HG02981 (cell line): ENCODE data around the gene PLCL1.

Experiments used
- ATAC-seq: cut with Tn5 transposase; IDR thresholded peaks from one replicate; pipeline ENCODE4 v1.9.1; 2021; ENCODE audit warnings: mild to moderate bottlenecking, moderate library complexity; ENCODE audit not compliant: unreplicated experiment

PLCL1 gene

DNA sequence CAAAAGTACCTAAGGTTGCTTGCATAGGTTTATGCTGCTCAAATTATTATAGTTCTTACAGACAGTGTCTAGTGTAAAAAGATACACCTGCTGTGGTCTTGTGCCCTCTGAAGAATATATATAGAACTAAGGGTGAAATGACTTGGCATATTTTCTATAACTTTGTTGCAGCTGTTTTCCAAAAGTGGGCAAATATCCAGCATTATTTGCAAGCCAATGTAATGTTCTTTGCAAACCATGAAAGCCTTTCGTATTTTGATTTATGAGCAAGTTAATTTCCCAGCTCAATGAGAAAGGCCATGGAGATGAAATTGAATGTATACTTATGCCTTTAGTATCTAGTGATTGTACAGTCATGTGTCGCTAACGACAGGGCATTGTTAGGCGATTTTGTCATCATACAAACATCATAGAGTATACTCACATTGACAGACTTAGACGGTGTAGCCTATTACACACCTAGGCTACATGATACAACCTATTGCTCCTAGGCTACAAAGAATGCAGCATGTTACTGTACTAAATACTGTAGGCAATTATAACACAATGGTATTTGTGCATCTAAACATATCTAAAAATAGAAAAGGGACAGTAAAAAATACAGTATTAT is 116.3 kb downstream of the PLCL1 start:
- ATAC-seq = no peak

DNA sequence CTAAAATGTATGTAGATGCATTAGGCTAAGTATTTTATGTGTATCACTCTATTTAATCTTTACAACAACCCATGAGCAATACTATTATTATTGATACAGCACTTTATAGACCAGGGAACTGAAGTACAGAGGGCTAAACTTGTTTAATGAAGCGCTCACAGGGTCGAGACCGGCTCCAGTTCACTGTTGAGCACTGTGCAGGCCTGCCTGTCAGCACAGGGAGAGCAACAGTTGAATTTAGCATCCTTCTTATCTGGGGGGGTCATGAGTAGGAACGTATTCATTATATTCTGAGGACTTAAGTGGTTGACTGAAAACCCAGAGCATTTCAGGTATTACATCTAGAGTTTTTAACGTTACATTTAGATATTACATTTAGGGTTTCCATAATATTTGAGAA is 120.1 kb downstream of the PLCL1 start:
- no peak for ATAC-seq

DNA sequence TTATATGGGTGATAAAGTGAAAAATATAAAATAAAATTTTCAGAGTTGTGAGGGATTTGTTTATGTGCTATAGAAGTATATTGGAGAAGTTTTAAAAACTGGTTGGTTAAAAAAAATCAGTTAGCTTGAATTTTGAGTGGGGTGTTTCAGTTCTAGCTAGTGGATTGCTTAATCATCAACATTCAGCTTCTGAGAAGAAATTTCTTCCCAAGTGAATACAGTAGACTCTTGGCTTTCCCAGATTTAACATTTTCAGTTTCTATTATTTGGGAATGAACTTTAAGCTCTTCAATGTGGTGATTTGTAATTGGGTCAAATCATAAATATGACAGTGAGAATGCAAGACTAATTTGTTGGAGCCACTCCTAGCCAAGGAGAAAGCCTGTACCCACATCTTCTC is 120.8 kb downstream of the PLCL1 start:
- ATAC-seq = no peak

DNA sequence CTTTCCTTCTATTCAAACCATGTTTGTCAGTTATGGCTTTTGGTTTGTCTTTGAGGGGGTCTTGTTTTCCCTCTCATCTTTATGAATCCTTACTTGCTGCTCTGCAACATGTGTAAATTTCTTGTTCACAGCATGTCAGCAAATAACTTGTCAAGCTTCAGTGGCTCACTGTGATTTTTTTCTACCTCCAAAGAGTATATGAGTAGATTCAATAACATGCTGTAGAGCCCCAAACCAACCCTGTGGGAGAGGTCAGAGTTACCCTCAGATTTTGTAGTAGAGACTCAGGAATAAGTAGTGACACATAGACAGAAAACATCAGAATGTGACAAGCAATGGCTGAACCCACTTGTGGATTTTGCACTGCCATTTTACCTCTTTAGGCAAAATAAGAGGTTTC is 121.6 kb downstream of the PLCL1 start:
- no peak for ATAC-seq

DNA sequence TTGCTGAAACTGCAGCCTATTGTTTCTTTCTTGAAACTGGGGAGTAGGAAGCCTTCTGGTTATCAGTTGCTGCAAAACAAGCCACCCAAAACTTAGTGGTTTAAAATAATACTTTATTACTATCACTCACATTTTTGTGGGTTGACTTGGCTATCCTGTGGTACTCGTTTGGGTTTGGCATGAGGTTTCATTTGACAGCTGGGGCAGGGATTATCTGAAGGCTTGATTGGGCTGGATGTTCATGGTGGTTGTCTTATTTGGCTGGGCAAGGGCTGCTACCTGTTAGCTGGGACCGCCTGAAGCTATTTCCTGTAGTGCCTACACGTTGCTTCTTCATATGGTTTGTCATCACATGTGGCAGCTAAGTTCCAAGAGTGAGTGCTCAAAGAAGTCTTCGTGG is 122.3 kb downstream of the PLCL1 start:
- no peak for ATAC-seq

DNA sequence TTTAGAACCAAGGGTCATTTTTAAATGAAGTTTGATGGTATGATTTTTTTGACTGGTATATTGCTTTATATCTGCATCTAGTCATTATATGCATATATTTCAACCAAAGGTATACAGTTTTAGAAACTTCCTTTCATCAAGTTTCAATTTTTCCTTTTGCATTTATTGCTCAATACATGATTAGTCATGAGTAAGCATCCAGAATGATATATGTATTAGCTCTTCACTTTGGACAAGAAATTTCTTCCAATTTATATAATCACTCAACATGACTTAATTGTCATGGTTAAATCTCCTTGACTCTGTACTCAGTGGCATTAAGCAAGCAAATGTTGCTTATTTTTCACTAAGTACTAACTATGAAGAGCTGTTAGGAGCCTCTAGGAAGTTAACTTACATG is 123.6 kb downstream of the PLCL1 start:
- no peak for ATAC-seq

DNA sequence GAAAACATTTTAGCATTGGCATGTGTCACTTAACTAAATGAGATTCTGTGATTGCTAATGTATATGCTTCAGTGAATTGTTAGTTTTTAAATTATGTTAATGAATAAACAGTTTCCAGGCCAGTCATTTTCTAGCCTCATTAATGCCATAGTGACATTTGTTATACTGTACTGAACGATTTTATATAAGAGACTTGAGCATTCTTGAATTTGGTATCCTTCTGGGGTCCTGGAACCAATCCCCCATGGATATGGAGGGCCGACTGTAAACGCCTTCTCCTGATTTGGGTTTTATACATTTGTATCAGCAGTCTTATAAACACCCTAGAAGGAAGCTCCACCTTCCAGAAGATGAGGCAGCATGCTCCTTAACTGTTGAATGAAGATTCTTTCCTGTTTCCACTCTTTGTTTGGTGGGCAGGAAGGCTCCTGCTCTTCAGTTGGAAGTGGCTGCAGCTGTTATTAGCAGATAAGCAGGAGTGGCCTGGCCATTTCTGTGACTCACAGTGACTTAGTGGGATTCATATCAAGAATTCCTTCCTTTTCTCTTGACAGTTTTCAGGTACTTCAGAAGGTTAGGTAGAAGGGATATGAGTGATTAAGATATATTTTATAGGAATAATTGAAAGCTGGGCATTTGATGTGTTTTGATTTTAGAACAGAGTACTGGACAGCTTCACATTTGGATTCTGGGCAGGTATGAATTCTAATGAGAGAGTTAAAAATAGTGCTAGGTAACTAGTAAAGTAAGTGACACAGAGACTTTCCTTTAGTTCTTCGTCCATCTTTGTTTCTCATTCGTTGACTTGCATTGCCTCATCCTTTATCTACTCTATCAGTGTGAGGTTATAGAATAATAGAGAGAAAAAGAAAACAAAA is 124.9 kb downstream of the PLCL1 start:
- ATAC-seq = no peak

DNA sequence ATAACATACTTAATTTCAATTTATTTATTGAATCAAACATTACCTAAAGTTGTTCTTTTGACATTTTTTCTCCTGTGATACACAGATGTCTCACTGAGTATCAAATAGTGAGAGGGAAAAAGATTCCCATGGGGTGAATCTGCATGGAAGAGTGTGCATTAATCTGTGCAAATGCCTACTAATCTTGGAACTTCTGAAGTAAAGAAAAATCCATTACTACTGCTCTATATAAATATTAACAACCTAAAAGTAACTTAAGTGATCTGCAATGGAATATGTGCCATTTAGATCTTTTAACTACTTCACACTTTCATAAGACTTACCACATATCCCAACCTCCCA is 125.5 kb downstream of the PLCL1 start:
- ATAC-seq = no peak

DNA sequence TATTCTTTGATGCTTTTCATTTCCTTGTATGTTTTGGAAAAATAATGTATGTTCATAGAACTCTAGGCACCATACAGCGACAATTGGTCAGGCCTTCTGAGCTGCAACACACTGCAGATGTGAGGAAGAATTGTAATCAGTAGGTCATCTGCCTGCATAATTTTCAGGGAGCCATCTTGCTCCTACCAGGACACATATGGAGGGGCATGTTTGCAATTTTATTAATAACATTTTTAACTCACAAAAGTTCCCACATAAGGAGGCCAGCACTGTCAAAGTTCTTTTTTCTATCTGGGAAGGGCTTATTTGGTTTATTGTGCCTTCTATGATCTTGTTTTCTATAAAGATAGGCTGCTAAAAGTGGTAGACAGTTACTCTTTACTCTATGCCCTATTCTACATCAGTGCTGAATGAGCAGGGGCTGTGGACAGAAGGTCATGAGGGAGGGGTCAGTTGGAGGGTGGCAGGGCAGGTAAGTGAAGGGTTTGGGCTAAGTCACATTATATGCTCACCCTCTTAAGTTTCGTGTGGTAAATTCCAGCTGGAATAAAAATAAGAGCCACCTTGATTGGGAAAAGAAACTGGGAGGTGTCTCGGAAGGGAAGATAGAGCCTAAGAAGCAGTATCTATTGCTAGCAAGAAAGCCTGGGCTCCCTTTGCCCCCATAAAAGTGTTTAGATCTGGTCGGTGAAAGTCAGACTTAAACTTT is 126.3 kb downstream of the PLCL1 start:
- no peak for ATAC-seq

DNA sequence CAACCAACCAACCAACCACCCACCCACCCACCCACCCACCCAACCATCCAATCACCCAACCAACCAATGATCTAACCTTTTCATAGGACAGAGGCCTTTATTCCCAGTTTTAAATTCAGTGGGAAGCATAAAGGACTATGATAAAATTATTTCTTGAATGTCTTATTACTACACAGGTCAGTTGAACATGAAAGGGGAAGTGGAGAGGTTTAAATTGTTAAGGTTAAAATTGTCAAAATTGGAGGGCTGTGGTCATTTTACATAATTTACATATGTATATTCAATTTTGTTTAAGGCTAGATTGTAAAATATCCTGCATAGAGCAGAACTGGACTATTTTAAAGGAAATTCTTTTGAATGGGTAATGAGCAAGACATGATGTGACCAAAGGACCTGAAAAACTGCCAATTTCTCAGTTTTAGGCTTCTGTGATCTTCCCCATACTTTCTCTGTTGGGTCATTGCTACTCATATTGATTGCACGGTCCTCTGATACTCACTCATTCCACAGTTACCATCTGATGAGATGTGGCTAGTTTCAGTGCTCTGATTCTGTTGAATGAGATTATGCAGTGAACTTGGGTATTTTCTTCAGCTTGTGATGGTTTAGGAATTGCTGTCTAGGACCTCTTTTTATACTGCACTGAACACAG is 127.4 kb downstream of the PLCL1 start:
- ATAC-seq = no peak

DNA sequence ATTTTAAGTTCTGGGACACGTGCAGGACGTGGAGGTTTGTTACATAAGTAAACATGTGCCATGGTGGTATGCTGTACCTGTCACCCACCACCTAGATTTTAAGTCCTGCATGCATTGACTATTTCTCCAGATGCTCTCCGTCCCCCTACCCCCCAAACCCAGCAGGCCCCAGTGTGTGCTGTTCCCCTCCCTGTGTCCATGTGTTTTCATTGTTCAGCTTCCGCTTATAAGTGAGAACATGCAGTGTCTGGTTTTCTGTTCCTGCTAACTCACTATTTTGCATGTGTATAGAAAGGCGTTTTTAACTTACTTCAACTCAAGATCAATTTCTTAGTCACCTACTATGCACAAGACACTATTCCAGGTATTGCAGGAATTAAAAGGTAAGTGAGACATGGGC is 128.0 kb downstream of the PLCL1 start:
- no peak for ATAC-seq

DNA sequence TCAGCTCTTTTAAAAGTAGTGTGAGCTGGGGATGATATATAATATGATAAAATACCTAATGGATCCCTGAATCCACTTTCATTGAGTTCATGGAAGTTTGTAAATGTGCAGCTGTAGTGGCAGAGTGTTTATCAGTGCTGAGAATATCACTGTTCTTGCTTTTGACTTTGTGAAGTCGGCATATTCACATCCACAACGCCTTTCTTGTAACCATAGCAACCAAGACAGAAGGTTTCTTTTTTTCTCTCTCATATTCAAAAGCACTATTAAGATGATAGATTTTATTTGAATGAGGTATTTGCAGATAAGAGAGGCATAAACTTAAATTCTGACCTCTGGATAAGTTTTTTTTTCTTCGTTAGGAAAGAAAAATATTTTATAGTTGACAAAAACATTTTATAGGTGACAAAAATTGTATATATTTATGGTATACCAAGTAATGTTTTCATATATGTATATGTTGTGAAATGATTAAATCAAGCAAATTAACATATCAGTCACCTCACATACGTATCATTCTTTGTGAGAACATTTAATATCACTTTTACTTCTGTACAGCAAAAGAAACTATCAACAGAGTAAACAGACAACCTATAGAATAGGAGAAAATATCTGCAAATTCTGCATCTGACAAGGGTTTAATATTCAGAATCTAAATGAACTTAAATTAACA is 130.0 kb downstream of the PLCL1 start:
- no peak for ATAC-seq

DNA sequence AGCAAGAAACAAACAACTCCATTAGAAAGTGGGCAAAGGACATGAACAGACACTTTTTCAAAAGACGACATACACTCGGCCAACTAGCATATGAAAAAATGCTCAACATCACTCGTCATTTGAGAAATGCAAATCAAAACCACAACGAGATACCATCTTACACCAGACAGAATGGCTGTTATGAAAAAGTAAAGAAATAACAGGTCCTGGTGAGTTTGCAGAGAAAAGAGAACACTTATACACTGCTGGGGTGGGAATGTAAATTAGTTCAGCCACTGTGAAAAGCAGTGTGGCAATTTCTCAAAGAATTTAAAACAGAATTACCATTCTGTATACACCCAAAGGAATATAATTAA is 130.5 kb downstream of the PLCL1 start:
- ATAC-seq = no peak

DNA sequence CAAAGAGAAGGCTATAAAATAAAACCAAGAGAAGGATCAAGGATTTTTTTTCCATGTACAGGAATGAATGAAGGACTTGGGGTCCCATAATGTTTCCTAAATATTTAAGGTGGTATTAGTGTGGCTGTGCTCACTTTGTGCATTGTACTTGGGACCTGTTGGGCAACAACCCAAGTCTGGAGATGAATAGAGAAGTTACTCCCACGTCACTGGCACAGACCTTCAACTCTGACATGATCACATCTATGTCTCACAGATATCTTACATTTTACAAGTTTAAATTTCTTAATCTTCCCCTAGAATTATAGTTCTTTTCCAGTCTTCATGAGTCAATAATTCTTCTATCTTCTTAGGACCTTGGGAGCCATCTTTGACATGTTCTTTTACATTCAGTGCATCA is 133.4 kb downstream of the PLCL1 start:
- ATAC-seq = no peak

DNA sequence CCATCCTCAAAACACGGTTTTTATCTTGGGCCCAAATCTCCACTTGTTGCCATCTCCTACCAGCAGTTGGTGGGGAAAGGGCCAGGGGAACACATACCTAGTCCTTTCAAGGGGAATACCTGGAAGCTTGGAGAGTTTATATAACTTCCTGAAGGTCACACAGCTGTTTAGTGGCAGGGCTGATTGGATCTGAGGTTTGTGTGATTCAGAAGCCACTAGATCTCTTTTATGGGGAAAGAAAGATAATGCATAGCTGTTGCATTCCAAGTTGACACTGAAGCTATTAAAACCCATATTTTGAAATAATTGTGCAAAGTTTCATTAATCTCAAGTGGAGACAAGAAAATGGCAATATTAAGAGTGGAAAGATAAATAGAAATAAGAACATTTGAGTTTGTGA is 134.2 kb downstream of the PLCL1 start:
- ATAC-seq = no peak

DNA sequence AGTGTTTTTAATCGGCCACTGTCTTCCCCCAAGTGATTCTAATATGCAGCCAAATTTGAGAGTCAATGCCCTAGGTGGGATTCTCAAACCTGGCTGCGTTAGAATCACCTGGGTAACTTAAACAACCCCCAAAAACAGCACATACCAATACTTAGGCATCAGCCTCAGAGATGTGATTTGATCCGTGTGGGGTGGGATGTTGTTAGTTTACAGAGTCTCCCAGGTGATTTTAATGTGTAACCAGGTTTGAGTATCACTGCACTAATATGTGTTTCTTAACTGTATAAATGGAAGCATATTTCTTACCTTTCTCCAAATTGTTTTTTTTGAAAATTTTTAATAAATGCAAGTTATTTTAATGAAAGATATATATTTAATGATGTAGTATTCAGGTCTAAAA is 135.4 kb downstream of the PLCL1 start:
- ATAC-seq = no peak

DNA sequence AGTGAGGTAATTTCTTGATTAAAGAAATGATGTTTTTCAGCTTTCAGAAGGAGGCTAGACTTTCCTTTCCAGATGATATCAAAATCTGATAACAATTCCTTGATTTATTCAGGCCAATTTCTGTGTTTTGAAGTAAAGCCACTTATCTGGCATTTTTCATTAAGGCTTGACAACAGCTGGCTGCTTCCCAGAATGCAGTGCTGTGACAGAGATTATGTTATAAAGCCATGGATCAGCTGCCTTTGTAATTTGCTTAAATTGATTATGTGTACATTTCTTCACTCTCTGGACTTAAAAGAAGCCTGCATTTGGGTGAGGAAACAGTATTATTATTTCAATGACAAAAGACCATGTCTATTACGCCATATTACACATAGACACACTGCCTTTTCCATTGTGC is 136.0 kb downstream of the PLCL1 start:
- ATAC-seq = no peak

DNA sequence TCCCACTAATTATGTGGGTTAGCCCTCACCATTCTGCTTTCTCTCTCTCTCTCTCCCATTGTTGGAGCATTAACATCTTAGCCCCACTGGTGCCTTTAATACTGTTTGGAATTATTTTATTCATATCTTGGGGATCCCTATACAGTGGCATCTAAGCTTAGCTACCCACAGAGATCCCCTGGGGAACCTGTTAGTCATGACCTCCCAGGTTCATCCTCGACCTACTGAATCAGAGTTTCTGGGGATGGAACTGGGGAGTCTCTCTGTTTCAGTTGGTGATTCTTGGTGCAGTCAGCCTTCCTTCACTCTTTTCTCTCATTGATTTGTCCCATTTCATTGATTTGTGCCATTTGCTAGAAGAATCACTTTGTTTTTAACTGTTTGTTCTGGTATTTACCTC is 137.3 kb downstream of the PLCL1 start:
- ATAC-seq = no peak

DNA sequence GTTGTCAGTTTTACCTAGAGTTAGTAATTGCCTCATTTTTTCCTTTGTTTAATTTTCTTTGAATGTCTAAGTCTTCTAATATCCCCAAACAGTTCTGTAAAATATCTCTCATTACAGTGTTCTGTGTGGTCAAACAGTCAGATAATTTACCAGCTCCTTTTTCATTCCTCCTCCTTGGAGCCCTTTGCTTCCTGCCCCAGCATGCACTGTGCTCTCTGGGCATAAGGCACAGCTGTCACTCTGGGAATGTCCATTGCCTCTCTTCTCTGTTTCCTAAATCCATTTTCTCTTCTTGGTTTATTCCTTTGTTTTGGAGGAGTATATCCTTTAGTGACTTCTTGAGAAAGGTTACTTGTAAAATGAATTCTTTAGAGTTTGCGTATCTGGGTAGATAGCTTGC is 139.3 kb downstream of the PLCL1 start:
- no peak for ATAC-seq

DNA sequence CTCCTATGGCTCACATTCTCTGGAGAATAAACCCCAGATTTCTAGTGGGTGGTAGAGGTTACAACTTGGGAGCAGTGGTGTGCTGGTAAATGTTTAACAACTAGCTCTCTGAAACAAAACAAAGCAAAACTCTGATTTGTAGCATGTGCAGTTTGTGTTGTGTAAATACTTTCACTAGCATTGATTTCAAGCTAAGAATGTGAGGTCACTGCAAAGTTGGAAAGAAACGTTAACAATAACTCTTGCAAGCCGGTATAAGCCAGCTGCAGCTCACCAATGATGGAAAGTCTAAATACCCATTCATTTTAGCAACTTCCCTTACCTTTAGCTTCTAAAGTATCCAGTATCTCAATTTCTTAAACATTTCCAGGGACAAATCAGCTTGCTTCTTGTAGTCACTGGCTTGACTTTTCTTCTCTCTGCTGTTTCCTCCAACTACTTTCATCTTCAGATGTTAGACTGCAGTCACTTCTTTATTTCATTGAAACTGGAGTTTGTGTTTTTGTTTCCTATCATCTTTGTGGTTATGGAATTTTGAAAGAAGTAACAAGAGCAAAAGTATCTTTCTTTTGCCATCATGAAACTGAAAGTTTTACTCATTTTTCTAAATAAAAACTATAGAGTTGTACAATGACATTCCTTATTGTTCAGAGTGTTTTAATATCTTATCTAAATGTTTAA is 140.2 kb downstream of the PLCL1 start:
- no peak for ATAC-seq

DNA sequence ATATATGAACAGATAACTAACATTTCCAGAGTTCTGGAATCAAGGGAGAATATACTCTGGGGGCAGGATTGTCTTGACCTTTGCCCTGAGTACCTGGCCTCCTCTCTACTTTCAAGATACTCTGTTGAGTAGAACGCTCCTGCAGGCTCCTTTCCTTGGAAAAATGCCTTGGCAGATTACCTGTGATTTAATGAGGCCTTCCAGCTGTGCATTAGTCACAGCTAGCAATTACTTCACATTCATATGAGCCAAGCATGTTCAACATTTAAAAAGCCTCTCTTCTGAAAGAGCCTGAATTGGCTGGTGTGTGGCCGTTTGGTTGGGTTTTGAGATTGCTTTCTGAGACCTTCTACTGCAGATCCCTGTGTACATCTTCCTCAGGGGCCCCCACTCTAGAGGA is 142.2 kb downstream of the PLCL1 start:
- ATAC-seq = no peak
